Hepatocyte (in vitro differentiated cells): ENCODE data around the gene MEIS2. TPM values are rescaled to one million over a fixed set of nuclear protein-coding genes. Genes with fewer than 3 reads are reported as not detected.

Experiments used
- DNase-seq: peaks from one replicate; pipeline ENCODE4 v3.0.0-alpha.2; 2016; ENCODE audit warnings: low spot score
- H2AFZ ChIP-seq: fragments of 200-600 bp; sonication (generic); 2 replicates; pipeline ENCODE4 v1.6.0; 2016; ENCODE audit warnings: antibody characterized with exemption, mild to moderate bottlenecking
- H3K27ac ChIP-seq: fragments of 200-600 bp; sonication (generic); 2 replicates; pipeline ENCODE4 v1.5.1; 2016; ENCODE audit warnings: mild to moderate bottlenecking
- H3K27me3 ChIP-seq: fragments of 200-600 bp; sonication (generic); 2 replicates; pipeline ENCODE4 v1.6.1; 2016
- H3K36me3 ChIP-seq: fragments of 200-600 bp; sonication (generic); replicated peaks from 2 replicates; pipeline ENCODE4 v1.5.1; 2016; ENCODE audit warnings: low read depth; ENCODE audit not compliant: insufficient read depth
- H3K4me1 ChIP-seq: fragments of 200-600 bp; sonication (generic); 2 replicates; pipeline ENCODE4 v1.5.1; 2016; ENCODE audit warnings: mild to moderate bottlenecking, moderate library complexity; ENCODE audit not compliant: insufficient read depth
- H3K4me2 ChIP-seq: fragments of 200-600 bp; sonication (generic); 2 replicates; pipeline ENCODE4 v1.6.0; 2016
- H3K4me3 ChIP-seq: fragments of 200-600 bp; sonication (generic); 2 replicates; pipeline ENCODE4 v1.5.1; 2016; ENCODE audit warnings: mild to moderate bottlenecking
- H3K79me2 ChIP-seq: fragments of 200-600 bp; sonication (generic); 2 replicates; pipeline ENCODE4 v1.6.0; 2017; ENCODE audit warnings: mild to moderate bottlenecking
- H3K9me2 ChIP-seq: fragments of 200-600 bp; sonication (generic); replicated peaks from 2 replicates; pipeline ENCODE4 v1.6.0; 2017; ENCODE audit warnings: mild to moderate bottlenecking; ENCODE audit not compliant: insufficient read depth
- H3K9me3 ChIP-seq: fragments of 200-600 bp; sonication (generic); 2 replicates; pipeline ENCODE4 v1.5.1; 2016; ENCODE audit warnings: low read depth, mild to moderate bottlenecking
- H4K20me1 ChIP-seq: fragments of 200-600 bp; sonication (generic); 2 replicates; pipeline ENCODE4 v1.6.0; 2016; ENCODE audit warnings: mild to moderate bottlenecking; ENCODE audit not compliant: insufficient read depth, poor library complexity, severe bottlenecking
- EZH2 ChIP-seq: fragments of 200-600 bp; sonication (generic); IDR thresholded peaks from 2 replicates; pipeline ENCODE4 v1.6.1; 2016; ENCODE audit warnings: antibody characterized with exemption, mild to moderate bottlenecking, borderline replicate concordance
- EZH2phosphoT487 ChIP-seq: fragments of 200-600 bp; sonication (generic); IDR thresholded peaks from one replicate; pipeline ENCODE4 v1.6.1; 2018; ENCODE audit warnings: antibody characterized with exemption, mild to moderate bottlenecking, low read depth, moderate library complexity; ENCODE audit not compliant: unreplicated experiment, severe bottlenecking
- WGBS: methylation state at CpG from one replicate; pipeline ENCODE4 v1.1.6; 2016; ENCODE audit warnings: low lambda C conversion rate; ENCODE audit errors: missing lambda C conversion rate; 5-methylcytosine and 5-hydroxymethylcytosine counted together
- polyA plus RNA-seq: library from polyadenylated mRNA; unstranded; fragments of >200 nt; fragmentation: Nextera tagmentation; extraction: Ambion mirVana; gene quantifications from 2 replicates; pipeline ENCODE4 v1.2.1, GENCODE V29; 2016
- total RNA-seq: library from RNA; depleted of rRNA; stranded (reverse); fragments of >200 nt; gene quantifications from 2 replicates; pipeline ENCODE4 v1.2.3, GENCODE V29; 2014
- TF ChIP-seq, protein P1 (sequence below): fragments of 200-600 bp; sonication (generic); IDR thresholded peaks from 2 replicates; pipeline ENCODE4 v1.5.1; 2016; ENCODE audit warnings: antibody characterized with exemption, mild to moderate bottlenecking; ENCODE audit not compliant: poor library complexity

The MEIS2 gene
- total and polyA plus RNA-seq, 2 experiments from 2014 or later: 20.6 to 33.5 TPM

DNA sequence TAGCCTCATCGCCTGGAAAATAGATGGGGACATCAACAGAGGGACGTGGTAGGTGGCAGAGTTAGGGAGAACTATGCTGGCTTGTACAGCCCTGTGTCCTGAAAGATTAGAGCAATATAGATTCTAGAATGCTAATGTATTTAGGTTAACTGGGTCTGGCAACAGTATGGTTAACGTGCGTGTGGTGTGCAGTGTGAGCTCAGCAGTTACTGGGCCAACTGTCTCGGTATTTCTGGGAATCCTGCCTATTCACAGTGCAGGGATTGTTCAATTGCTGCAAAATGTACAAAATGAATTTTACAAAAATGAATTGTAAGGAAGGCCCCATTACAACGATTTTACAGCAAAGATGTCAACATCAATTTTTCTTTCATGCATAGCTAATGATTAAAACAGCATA, 20.6 kb downstream of the MEIS2 start:
- Histone ChIP-seq H2AFZ (no peak overlapping the region), H3K4me2 (peak overlapping the region; percentile 21), H3K9me2 (no peaks in the 10 kb centered on the region), H3K4me3 (no peak overlapping the region), H3K79me2 (peaks cover 34% of the 10 kb centered on the region), H3K9me3 (no peaks in the 10 kb centered on the region), H3K27me3 (no peaks in the 10 kb centered on the region), H4K20me1 (no peaks in the 10 kb centered on the region), H3K36me3 (no peaks in the 10 kb centered on the region), H3K4me1 (peaks cover 17% of the 10 kb centered on the region), H3K27ac (peak overlapping the region; percentile 28)
- DNase-seq: no peak
- 69% methylated on average over 6 of the region's 6 CpGs for WGBS
- TF ChIP-seq, protein P1, sequence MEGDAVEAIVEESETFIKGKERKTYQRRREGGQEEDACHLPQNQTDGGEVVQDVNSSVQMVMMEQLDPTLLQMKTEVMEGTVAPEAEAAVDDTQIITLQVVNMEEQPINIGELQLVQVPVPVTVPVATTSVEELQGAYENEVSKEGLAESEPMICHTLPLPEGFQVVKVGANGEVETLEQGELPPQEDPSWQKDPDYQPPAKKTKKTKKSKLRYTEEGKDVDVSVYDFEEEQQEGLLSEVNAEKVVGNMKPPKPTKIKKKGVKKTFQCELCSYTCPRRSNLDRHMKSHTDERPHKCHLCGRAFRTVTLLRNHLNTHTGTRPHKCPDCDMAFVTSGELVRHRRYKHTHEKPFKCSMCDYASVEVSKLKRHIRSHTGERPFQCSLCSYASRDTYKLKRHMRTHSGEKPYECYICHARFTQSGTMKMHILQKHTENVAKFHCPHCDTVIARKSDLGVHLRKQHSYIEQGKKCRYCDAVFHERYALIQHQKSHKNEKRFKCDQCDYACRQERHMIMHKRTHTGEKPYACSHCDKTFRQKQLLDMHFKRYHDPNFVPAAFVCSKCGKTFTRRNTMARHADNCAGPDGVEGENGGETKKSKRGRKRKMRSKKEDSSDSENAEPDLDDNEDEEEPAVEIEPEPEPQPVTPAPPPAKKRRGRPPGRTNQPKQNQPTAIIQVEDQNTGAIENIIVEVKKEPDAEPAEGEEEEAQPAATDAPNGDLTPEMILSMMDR: no peak
- no peak for TF ChIP-seq EZH2phosphoT487

DNA sequence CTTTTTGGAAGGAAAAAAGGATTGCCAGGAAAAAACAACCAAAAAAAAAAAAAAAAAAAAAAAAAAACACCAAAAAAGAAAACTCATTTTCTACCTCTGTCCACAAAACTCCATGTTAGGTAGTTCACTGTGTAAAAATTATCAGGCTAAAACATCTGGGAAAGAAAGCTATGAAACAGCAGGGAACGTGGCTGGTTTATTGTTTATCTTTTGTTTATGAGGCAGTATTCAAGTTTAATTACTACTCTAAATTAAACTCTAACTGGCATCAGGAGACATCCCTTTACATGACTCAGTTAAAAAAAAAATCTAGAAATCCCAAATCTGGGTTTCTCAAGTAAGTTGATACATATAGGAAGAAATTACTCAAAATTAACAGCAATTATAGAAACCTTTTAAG, 21.8 kb downstream of the MEIS2 start:
- Histone ChIP-seq H2AFZ (no peak overlapping the region), H4K20me1 (no peaks in the 10 kb centered on the region), H3K27me3 (no peaks in the 10 kb centered on the region), H3K9me2 (no peaks in the 10 kb centered on the region), H3K27ac (no peak overlapping the region), H3K9me3 (no peaks in the 10 kb centered on the region), H3K4me3 (no peak overlapping the region), H3K36me3 (no peaks in the 10 kb centered on the region), H3K4me2 (no peak overlapping the region), H3K4me1 (peaks cover 17% of the 10 kb centered on the region), H3K79me2 (peaks cover 24% of the 10 kb centered on the region)
- no peak for TF ChIP-seq EZH2phosphoT487
- TF ChIP-seq, protein P1: no peak
- TF ChIP-seq EZH2: no peak
- no peak for DNase-seq
- WGBS: 50% methylated on average over 1 of the region's 1 CpG

DNA sequence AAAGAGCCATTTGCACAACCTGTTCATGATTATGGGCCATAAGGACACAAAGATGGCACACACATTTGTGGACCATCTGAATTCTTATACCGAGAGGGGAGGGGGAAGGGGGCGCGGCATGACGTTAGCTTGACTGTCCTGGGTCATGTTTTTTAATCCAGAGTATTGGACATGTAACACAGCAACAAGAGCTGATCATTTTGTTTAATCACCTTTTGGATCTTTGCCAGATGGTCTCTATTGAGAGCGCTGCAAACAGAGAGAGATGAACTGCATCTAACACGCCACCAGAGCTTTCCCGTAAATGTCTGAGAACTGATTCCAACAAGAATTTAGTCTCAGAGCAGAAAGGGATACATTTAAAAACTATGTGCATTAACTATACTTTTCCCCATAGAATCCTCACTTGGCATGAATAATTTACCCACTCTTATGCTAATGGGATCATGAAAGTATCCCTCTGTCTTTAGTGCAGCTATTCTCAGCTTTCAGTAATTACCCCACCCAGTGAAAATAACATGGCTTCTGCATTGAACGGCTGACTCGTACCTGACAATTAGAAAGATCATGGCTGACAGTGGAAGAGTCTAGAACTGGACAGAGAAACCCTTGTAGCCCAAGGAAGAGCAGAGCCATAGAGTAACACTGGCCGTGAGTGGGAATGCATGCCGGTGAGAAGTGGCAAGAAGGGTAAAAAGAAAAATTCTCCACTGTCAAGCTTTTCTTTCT, 22.6 kb downstream of the MEIS2 start:
- H3K9me3 ChIP-seq: no peaks in the 10 kb centered on the region
- no peaks in the 10 kb centered on the region for H4K20me1 ChIP-seq
- no peak overlapping the region for H3K4me3 ChIP-seq
- peaks cover 13% of the 10 kb centered on the region for H3K4me1 ChIP-seq
- H2AFZ ChIP-seq: no peak overlapping the region
- H3K79me2 ChIP-seq: peaks cover 17% of the 10 kb centered on the region
- no peak for TF ChIP-seq EZH2
- TF ChIP-seq, protein P1: no peak
- no peak for TF ChIP-seq EZH2phosphoT487
- DNase-seq: no peak
- H3K4me2 ChIP-seq: no peak overlapping the region
- no peaks in the 10 kb centered on the region for H3K27me3 ChIP-seq
- H3K9me2 ChIP-seq: no peaks in the 10 kb centered on the region
- 82% methylated on average over 10 of the region's 11 CpGs for whole genome bisulfite sequencing
- H3K36me3 ChIP-seq: no peaks in the 10 kb centered on the region
- no peak overlapping the region for H3K27ac ChIP-seq
